GM18511 (cell line): ENCODE measurements around the gene WNT5A.

Experiments used
- ATAC-seq: cut with Tn5 transposase; IDR thresholded peaks from one replicate; pipeline ENCODE4 v1.9.1; 2021; ENCODE audit warnings: mild to moderate bottlenecking, moderate library complexity; ENCODE audit not compliant: unreplicated experiment

The WNT5A gene

GRCh38 chr3:55482496-55483195 lies 4.5 kb downstream of the WNT5A start:
- ATAC-seq = no peak

- ATAC-seq = no peak
Observed at GRCh38 chr3:55481744-55482495, 5.2 kb downstream of the WNT5A start.

- ATAC-seq = no peak
Observed at GRCh38 chr3:55480911-55481743, 6.0 kb downstream of the WNT5A start.

GRCh38 chr3:55477306-55478303 lies 9.5 kb downstream of the WNT5A start:
- no peak for ATAC-seq

GRCh38 chr3:55476515-55476914 lies 10.6 kb downstream of the WNT5A start:
- no peak for ATAC-seq

GRCh38 chr3:55474213-55474632 lies 12.9 kb downstream of the WNT5A start:
- ATAC-seq = no peak

GRCh38 chr3:55473788-55474187 lies 13.3 kb downstream of the WNT5A start:
- ATAC-seq = no peak

- no peak for ATAC-seq
Observed at GRCh38 chr3:55471522-55472280, 15.4 kb downstream of the WNT5A start.

- ATAC-seq = no peak
Observed at GRCh38 chr3:55471084-55471483, 16.0 kb downstream of the WNT5A start.

GRCh38 chr3:55469957-55470526 lies 17.1 kb downstream of the WNT5A start:
- ATAC-seq = no peak

- no peak for ATAC-seq
Observed at GRCh38 chr3:55468251-55468650, 18.9 kb downstream of the WNT5A start.

- ATAC-seq = no peak
Observed at GRCh38 chr3:55467099-55467498, 20.0 kb downstream of the WNT5A start.

GRCh38 chr3:55466526-55466925 lies 20.6 kb downstream of the WNT5A start:
- ATAC-seq = no peak

- no peak for ATAC-seq
Observed at GRCh38 chr3:55461896-55462295, 25.2 kb downstream of the WNT5A start.

- no peak for ATAC-seq
Observed at GRCh38 chr3:55459838-55460237, 27.3 kb downstream of the WNT5A start.

GRCh38 chr3:55458181-55458790 lies 28.8 kb downstream of the WNT5A start:
- ATAC-seq = no peak

- ATAC-seq = no peak
Observed at GRCh38 chr3:55455915-55456314, 31.2 kb downstream of the WNT5A start.

GRCh38 chr3:55454611-55455010 lies 32.5 kb downstream of the WNT5A start:
- ATAC-seq = no peak
